NCI-H82 treated with DMSO at 0.1 percent for 48 hours (cell line): ENCODE results near the gene MOCS3.
A peak's percentile ranks its signal among the peaks of the same experiment; 100 is the strongest.
"Not testable (repeated sequence)": the region's sequence is repeated elsewhere in the genome, so short reads cannot be mapped to it uniquely, and the experiment has no call there.

Experiments used
- DNase-seq: peaks from one replicate; lab custom pipeline; 2025; ENCODE audit not compliant: unreplicated experiment; lab: John Stamatoyannopoulos, UW

MOCS3 gene

DNA sequence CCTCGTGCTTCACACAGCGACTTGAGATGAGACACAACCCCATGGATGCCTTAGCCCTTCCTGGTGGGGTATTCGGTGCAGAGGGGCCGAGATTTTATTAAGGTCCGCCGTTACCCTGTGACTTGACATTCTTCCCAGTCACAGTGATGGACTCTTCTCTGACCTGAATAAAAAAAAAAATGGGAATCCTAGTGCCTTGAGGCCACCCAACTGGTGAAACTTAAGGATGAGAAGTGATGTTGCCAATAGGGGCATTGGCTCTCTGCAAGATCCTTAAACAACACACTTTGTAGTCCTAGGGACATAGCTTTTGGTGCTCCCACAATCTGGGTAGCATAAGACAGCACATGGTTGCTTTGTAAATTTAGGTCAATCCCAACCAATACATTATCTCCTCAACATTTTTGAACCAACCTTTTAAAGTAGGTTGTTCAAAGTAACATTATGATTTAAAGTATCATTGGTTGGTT, 26.6 kb upstream of the MOCS3 start:
- DNase-seq = no peak

DNA sequence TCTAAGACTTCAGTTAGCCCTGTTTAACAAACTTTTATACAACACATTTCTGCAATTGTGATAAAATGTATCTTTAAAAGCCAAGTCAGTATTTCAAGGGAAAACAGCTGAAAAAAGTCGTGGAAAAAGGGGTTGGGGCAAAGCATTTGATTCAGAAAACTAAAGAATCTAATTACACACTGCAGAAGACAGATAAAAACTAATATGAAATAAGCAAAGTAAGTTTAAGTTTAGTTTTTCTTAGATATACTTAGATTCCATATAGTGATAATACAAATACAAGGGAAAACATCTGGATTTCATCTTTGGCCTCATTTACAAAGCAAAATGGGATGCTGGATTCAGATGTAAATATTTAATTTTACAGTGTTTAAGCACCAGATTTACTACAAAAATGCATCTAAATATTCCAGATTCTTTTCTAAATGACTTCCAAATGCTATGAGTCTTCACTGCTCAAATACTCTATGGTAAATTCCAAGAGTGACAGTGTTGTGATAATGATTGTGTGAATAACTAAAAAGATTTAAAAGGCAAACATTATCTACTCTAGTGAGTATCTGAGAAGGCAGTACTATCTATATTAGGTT, 25.8 kb upstream of the MOCS3 start:
- no peak for DNase-seq

DNA sequence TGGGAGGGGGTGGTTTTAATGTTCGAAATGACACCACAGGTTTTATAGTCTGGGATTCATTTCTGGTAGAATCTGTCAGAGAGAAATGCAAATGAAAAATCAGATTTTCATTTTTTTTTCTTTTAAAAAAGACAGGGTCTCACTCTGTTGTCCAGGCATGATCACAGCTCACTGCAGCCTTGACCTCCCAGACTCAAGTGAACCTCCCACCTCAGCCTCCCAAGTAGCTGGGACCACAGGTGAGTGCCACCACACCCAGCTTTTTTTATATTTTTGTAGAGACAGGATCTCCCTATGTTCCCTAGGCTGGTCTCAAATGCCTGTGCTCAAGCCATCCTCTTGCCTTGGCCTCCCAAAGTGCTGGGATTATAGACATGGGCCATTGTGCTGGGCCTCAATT, 25.0 kb upstream of the MOCS3 start:
- no peak for DNase-seq

DNA sequence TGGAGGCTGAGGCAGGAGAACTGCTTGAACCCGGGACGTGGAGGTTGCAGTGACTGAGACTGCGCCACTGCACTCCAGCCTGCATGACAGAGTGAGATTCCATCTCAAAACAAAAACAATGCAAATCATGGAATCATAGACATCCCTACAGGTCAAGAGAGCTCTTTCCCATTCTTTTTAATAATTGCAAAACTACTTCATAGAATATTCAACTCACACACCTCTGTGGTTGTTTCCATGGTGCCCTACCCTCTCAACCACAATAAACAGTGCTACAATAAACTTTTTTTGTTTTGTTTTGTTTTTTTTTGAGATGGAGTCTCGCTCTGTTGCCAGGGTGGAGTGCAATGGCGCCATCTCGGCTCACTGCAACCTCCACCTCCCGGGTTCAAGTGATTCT, 15.5 kb upstream of the MOCS3 start:
- DNase-seq = no peak

DNA sequence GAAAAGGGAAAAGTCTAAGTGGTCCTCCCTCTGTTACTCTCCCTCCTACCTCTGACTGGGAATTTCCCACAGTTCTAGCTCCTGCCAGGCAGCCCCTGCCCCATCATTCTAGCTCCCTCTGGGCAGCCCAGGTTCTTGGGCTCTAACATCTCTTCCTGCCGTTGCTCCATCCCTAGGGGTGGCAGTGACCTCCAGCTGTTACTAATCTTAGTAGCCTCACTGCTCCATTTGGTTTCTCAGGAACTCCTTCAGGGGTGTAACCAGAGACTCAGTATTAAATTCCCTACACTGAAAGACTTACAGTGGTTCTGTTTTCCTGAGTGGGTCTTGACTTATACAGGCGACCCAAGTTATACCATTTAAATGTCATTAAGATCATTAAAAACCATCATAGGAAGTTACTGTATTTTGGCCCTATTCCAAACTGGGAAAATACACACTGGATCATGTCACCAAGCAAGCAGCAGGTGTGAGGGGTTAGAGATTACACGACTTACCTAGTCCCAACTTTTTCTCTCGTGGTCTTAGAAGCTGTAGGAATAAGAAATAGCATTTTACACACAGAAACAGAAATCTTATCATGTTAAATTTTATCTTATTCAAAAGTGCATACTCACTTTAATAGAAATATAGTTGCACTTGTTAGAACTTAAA, 10.4 kb upstream of the MOCS3 start:
- no peak for DNase-seq

DNA sequence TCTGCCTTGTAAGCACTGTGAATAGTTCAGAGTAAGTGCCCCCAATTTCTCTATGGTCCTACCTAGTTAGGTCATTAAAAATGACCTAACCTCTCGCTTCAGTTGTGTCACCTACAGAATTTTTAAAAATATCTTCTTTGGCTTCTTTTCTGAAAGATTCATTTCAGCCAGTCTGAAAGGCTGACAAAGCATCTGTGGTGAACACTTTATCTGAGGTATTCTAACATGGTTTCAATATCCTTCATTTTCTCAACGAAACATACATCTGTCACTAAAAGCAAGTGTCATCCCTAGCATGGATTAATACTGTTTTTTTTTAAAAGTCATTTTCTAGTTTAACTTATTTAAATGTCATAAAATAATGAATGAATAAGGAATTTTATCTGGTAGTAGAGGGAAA, 5.4 kb upstream of the MOCS3 start:
- no peak for DNase-seq

DNA sequence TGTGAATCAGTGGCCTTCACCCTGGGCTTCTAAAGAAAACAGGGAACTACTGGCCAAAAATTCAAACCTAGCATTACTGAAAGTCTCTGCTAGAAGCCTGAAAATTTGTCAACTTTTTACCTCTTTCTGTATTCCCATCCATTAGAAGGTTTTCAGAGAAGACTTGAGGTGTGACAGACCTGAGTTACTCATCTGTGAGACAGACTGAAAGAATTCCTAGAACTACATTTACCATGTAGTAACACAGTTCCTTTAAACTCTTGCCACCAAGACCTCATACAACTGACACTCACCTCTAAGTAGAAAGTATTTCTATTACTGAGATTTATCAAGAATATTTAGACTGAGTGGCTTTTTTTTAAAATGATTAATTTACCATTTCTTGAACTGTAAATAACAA, 4.8 kb upstream of the MOCS3 start:
- DNase-seq = no peak

DNA sequence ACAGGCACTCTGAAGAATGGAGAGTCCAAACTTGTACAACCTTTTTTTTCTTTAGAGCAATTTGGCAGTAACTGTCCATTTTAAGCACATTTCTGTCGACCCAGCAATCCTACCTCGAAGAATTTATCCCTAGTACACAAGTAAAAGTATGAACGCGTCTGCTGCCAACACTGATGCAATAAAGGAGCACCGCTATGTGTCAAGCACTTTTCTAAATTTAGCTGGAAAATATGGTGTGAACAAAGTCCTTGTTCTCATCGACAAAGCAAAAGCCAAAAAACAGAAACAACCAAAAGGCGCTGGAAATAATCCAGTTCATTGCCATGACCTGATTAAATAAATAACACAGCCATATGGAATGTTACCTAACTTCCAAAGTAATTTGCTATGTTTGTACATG, 1.3 kb upstream of the MOCS3 start:
- no peak for DNase-seq

DNA sequence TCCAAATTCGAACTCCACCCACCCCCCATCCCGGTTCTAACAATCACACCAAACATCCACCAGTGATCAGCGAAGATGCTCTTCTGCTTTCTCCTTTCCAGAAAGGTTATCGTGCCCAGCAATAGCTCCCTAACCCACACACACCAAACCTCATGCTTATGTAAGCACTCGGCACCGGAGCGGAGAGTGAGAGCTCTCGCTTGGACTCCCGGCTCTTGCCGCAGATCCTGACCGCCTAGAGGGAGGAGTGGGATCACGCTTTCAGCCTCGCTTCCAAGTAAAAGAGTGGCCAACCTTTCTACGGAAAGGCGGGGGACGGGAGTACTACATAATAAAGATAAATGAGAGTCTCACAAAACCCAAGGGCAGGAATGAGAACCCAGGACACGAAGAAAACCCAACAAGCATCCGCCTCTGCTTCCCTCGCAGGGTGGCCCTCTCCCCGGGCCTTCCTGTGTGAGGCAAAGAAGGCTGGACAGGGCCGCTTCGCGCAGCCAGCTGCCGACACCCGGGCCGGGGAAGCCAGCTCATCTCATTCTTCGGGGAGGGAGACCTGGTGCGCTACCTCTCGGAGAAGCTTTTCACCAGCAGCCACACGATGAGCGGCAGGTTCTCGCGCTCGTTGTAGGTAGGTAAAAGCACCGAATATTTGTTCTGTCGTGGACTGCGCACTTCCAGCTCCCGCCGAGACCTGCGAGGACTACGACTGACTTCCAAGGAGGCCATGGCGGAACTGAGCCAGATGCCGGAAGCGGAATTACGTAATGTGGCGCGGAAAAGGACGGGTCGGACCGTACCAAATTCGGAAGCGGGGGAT, 612 bp upstream of the MOCS3 start, which contains the start of gene DPM1:
Gene DPM1 (minus strand): TSS at position 735 of the 817 bp plus-strand sequence. CDS start 9 bp downstream, at position 726.
- DNase-seq = peak; percentile 89

DNA sequence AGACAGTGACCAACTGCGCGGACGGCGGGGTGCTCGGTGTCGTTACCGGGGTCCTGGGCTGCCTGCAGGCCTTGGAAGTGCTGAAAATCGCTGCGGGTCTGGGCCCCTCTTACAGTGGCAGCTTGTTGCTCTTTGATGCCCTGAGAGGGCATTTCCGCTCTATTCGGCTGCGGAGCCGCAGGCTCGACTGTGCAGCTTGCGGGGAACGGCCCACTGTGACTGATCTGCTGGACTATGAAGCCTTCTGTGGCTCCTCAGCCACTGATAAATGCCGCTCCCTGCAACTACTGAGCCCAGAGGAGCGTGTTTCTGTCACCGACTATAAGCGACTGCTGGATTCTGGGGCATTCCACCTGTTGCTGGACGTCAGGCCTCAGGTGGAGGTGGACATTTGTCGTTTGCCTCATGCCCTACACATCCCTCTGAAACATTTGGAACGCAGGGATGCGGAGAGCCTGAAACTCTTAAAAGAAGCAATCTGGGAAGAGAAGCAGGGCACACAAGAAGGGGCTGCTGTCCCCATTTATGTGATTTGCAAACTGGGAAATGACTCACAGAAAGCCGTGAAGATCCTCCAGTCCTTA, 1.0 kb downstream of the MOCS3 start:
- no peak for DNase-seq

DNA sequence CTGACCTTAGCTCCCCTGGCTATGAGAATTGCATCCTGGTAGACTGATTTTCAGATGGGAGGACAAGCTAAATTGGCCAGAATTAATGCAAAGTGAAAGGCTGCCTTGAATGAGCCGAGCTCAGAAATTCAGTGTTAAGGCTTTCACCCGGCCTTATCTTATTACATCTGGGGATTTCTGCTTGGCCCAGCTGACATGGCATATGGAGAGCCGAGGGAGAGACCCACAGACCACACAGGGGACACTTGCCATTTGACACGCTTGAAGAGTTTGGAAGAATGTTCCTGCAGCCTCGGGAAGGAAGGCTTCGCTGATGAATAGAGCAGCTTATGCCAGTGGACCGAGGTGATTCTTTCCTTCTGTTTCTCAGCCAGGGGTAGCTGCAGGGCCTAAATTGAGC, 9.0 kb downstream of the MOCS3 start:
- DNase-seq = peak; percentile 84

DNA sequence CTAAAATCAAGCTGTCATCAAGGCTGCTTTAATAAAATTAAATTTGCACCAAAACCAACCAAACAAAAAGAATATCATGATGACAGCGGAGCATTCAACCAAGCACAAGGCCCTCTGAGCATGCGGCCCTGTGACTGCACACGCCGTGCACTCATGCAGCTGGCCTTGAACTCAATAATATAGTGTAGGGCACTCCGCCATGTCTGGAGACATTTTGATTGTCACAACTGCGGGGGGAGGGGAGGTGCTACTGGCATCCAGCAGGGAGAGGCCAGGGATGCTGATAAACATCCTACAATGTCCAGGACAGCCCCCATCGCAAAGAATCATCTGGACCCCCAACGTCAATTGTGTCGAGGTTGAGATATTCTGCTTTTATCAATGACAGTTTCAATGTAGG, 9.7 kb downstream of the MOCS3 start:
- DNase-seq = no peak

DNA sequence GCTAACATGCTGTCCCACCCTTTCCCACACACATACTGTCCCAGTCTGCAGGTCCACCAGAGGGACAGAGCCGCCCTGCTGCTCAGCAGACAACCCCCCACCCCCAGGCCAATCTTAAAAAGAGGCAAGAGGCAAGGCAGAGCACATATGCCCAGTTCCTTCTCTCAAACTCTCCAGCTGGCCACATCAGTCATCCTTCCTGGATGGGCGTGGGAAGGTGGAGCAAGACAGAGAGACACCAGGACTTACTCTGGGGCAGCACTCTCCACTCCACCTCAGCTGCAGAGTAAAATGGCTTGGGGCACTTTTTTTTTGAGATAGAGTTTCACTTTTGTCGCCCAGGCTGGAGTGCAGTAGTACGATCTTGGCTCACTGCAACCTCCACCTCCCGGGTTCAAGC, 10.8 kb downstream of the MOCS3 start:
- DNase-seq = no peak

DNA sequence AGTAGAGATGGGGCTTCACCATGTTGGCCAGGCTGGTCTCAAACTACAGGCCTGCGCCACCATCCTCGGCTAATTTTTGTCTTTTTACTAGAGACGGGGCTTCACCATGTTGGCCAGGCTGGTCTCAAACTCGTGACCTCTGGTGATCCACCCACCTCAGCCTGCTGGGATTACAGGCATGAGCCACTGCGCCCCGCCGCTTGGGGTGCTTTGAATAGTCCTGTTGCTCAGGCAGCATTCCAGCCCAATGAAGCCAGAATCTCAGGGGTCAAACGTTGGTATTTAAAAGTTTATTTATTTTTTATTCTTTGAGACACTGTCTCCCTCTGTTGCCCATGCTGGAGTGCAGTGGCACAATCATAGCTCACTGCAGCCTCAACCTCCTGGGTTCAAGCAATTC, 11.3 kb downstream of the MOCS3 start:
- no peak for DNase-seq

DNA sequence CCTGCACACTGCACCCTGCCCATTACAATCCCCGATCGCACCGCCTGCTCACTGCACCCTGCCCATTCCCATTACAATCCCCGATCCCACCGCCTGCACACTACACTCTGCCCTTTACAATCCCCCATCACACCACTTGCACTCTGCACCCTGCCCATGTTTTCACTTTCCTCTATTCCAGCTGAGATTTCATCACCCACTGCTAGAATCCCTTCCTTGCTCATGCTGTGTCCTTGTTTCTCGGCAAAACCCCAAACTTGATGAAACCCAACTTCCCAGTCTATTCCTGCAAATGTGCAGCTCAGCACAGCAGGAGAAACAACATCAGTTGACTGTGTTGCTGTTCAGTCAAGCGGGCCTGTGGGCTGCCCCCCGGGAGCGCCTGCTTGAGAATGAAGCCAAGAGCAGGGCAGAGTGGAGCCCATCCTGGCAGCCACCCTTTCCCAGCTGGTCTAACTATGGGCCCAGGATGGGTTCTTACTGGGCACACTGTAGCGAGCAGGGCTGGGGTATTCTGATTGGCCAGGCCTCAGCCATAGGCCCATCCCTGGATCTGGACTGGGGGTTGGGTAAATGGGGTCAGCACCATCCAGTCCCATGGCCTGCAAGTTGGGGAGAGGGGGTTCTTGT, 17.2 kb downstream of the MOCS3 start:
- DNase-seq = no peak

DNA sequence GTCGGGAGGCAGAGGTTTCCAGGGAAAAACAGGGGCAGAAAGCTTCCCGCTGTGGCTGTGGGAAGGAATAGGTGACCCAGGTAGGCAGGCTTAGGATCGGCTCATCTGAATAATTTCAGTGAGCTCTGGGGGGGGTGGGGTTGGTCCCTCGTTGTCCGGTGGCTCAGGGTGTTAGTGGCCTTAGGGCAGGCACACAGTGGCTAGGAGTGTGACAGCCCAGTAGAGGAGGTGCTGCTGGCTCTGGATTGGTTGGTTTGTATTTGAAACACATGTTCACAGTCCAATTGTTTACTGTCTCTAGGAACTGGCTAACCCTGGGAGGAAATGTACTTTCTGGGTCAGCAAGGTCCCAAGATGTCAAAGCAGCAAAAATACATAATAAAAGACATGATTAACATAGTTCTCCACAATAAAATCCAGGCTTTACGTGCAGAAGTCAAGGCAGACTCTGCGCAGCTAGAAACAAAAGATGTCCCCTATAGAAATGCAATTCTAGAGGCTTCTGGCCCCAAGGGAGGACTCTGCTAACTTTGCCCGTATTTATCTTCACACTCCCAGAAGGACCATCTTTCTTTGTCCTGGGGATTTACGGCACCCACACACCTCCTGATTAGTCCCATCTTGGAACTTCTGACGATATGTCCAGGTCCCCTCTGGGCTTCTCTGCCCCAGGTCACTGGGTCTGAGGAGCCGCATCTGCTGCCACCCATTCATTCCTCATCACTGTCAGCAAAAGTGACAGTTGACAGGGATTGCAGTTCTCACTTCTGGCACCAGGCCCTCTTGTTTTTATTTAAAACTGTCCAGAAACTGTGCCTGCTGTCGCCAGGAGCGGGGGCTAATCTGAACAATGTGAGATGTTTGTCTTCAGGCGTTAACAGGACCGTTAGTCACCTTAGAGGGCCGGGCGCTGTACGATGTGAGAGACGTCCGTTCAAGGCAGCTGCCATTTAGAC, 18.7 kb downstream of the MOCS3 start:
- DNase-seq = no peak

DNA sequence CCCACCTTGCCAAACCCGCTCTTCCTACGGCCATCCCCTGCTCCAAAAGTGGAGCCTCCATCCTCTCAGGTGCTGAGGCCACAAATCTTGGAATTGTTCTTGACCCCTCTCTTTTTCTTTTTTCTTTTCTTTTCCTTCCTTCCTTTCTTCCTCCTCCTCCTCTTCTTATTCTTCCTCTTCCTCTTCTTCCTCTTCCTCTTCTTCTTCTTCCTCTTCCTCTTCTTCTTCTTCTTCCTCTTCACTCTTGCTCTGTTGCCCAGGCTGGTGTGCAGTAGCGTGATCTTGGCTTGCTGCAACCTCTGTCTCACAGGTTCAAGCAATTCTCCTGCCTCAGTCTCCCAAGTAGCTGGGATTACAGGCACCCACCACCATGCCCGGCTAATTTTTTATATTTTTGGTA, 19.9 kb downstream of the MOCS3 start:
- not testable (repeated sequence) for DNase-seq

DNA sequence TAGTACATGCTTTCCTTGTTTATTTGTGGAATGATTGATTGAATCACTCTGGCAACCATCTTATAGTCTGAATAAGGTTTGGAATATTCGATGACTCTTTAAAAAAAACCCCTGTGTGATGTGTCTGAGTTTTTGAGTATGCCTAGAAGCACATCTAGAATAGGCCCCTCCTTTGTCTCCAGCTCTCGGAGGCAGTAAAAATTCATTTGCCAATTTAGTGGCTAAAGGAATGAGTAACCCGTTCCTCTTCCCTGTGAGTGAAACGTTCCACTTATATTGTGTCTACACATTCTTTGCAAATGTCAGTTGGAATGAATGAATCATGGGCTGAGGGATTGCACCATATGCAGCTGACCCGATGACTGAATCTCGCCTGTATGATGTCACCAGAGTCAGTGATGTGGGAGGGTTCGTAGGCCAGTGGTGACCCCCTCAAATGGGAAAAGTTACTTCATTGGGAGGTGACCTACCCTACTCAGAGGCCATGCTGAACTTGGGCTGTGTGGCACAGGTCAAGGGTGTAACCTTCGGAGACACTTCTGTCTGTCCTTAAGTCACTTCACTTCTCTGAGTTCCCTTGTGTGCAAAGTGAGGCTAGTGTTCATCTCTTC, 21.6 kb downstream of the MOCS3 start:
- DNase-seq = no peak

DNA sequence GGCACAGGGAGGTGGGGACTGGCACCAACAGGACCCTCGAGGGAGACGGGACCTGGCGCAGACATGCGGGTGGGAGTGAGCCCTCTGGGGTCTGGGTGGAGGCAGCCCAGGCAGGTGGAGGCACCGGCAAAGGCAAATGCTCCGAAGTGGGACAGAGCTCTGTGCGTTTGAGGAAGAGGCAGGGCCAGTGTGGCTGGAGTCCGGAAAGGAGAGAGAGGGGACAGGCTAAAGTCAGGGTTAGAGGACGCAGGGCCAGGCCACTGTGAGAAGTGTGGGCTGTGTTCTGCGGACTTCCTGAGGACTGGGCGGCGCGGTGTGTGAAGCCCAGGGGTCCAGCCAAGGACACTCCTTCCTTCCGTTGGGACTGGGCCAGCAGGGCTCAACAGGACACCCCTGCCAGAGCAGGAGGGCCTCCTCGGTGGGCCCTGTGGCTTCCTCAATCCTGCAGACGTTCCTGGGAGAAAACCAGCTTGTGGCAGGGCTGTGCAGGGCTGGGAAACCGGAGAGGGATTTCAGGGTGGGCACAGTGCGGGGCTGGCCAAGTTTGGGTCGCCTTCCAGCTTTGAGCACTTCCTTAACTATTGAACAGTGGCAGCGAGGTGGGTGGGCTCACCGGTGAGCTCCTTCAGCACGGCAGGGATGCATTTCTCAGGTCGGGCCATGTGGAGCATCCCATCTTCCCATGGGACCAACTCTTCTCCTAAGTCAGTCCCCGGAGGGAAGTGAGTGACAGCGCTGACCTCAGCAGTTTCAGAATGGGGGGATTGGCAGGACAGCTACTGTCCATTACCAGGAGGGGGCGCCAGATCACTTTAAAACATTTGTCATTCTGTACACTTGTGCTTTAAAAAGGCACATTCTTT, 22.5 kb downstream of the MOCS3 start:
- peak; percentile 42 for DNase-seq
